HG03565 (cell line): ENCODE measurements around the gene YPEL1.
"Not testable (repeated sequence)": the region's sequence is repeated elsewhere in the genome, so short reads cannot be mapped to it uniquely, and the experiment has no call there.

ENCODE experiments used
- ATAC-seq: cut with Tn5 transposase; IDR thresholded peaks from one replicate; pipeline ENCODE4 v1.9.1; 2021; ENCODE audit warnings: mild to moderate bottlenecking, moderate library complexity; ENCODE audit not compliant: unreplicated experiment

YPEL1 gene

DNA sequence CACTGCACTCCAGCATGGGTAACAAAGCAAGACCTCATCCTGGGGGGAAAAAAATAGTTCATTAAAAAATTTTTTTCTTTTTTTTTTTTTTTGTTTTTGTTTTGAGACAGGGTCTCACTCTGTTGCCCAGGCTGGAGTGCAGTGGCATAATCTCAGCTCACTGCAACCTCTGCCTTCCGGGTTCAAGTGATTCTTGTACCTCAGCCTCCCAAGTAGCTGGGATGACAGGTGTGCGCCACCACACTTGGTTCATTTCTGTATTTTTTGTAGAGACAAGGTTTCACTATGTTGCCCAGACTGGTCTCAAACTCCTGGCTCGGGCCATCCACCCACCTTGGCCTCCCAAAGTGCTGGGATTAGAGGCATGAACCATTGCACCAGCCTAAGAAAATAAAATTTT, 11.1 kb downstream of the YPEL1 start:
- not testable (repeated sequence) for ATAC-seq

DNA sequence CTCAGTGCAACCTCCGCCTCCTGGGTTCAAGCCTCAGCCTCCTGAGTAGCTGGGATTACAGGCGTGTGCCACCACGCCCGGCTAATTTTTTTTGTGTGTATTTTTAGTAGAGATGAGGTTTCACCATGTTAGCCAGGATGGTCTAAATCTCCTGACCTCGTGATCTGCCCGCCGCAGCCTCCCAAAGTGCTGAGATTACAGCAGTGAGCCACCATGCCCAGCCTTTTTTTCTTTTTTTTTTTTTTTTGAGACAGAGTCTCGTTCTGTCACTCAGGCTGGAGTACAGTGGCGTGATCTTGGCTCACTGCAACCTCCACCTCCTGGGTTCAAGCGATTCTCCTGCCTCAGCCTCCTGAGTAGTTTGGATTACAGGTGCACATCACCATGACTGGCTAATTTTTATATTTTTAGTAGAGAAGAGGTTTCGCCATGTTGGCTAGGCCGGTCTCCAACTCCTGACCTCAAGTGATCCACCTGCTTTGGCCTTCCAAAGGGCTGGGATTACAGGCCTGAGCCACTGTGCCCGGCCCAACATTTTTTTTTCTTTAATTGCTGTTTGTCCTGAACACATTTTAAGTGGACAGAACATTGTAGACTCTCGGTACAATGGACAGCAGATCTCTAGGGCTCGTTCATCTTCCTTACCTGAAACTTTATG, 14.3 kb downstream of the YPEL1 start:
- not testable (repeated sequence) for ATAC-seq

DNA sequence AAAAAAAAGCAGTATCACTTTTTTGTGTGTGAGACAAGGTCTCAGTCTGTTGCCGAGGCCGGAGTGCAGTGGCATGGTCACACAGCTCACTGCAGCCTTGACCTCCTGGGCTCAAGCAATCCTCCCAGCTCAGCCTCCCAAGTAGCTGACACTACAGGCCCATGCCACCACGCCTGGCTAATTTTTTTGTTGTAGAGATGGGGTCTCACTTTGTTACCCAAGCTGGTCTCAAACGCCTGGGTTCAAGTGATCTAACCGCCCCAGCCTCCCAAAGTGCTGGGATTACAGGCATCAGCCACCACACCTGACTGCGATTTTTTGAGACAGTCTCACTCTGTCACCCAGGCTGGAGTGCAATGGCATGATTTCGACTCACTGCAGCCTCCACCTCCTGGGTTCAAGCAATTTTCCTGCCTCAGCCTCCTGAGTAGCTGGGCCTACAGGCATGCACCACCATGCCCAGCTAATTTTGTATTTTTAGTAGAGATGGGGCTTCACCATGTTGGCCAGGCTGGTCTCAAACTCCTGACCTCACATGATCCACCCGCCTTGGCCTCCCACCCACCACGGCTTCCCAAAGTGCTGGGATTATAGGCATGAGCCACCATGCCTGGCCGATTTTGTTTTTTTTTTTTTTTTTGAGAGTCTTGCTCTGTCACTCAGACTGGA, 15.3 kb downstream of the YPEL1 start:
- ATAC-seq, result not testable (repeated sequence)

DNA sequence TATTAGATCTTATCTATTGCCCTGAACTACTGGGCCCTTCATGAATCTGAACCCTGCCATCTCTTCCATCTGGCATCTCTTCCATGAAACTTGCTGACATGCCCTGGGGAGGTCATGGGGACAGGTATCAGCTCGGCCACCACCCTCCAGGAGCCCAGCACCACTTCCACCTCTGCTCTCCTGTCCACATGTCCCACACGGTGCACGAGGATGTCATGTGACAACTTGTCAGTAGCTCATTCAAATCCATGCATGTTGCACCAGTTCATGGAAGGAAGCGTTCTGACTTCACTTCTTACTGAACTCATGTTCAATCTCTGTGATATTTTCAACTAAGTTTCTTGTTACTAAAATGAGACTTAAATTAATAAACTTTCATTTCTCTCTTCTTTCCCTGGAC, 16.6 kb downstream of the YPEL1 start:
- ATAC-seq, result no peak

DNA sequence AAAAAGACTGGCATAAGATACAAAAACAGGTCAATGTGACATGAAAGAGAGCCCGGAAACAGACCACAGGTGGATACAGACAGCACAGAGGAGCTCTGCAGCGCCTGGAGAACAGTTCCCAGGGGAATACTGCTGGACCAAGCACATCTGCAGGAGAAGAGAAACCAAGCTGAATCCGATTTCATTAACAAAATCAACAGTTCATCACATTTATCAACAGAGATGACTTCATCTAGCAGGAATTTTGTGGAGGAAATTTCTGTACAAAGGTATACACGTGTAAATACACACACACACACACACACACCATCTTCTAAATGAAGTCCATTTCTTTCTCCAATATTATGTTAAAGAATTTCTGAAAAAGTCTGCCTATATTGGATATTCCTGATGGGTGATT, 17.1 kb downstream of the YPEL1 start:
- ATAC-seq, result no peak

DNA sequence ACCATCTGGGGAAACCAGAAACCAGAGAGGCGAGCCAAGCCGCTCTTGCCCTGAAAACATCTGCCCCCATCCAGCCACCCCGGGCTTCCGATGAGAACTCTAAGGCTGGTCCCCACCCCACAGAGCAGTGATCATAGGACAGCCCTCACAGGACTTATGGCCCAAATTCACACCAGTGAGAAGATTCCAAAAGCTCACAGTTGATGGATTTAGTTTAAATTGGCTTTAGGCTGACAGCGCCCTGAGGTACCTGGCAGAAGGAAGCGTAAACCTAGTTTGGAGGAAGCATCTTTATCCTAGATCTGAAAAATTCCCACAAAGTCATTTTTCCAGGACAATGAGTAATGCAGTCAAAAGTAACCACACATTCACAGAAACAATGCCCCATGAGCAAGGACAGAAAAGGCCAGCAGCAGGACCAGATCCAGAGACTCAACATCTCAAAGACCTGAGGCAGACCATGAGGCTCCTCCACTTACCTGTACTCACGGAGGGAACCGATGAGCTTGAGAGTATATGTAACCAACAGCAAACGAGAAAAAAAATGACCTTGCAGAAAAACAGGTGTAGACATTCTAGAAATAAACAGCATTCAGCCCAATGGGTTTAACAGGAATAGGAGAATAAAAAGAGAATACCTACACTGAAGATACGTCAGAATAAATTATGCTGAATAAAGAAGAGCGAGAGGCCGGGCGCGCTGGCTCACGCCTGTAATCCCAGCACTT, 19.0 kb downstream of the YPEL1 start:
- ATAC-seq, result not testable (repeated sequence)

DNA sequence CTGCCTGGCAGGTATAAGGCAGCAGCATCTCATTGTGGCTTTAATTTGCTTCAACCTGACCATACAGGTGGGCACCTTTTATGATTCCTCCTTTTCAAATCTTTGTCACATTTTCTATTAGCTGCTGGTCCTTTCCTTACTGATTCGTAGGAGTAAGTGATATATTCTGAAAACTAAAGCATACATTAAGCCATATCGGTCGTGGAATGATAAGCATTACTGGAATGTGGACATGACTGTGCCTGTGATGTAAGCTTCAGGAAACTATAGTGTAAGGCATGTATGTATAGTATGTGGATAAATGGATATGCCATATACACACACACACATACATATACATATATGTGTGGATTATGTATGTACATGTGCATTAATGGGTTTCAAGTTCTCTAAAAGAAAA, 20.8 kb downstream of the YPEL1 start:
- no peak for ATAC-seq

DNA sequence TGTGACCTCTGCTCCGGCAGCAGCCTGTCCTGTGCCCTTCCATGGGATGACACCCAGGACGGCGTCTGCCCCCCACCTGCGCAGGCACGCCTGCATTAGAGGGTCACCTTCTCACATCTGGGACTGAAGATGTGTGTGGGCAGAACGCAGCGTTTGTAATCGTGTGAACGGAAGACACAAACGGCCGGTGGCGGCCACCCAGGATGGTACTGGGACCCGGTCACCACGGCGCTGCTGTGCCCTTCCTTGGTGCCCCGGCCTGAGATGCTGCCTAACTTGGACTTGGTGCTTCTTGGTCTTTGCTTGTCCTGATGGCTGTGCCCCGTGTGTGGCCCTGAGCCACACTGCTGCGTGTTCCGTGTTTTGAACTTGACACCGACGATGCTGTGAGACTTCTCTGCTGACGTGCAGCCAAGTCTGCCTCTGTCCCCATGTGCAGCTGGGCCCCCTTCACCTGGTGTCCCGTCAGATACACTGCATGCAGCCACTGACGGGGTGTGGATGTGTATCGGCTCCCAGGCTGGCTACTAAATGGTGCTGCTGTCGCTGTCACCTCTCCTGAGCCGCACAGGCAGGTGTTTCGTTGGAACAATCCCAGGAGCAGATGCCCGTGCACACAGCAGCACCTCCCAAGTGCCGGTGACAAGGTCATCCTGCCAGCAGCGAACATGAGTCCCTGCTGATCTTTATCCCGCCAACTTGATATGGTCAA, 21.4 kb downstream of the YPEL1 start:
- ATAC-seq, result no peak

DNA sequence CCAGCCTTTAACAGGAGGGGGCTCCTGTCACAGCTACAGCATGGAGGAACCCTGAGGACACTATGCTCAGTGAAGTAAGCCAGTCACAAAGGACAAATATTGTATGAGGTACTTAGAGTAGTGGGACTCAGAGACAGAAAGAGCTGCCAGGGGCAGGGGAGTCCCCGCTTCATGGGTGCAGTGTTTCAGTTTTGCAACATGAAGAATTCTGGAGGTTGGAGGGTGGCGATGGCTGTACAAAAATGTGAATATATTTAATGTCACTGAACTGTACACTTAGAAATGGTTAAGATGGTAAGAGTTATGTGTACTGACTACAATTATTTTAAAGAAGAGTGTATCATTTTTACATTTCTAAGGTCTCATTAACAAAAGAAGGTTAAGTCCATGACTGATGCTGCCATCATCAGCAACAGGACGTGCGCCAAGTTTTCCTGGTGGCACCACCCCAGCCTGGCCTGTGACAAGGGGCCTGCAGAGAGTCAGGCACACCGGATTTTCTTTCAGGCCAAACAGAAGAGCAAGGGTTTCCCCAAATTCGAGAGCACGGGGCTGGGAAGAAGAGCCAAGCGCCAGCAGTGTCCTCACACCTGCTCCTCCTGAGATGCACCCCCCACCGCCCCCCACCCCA, 22.1 kb downstream of the YPEL1 start:
- no peak for ATAC-seq

DNA sequence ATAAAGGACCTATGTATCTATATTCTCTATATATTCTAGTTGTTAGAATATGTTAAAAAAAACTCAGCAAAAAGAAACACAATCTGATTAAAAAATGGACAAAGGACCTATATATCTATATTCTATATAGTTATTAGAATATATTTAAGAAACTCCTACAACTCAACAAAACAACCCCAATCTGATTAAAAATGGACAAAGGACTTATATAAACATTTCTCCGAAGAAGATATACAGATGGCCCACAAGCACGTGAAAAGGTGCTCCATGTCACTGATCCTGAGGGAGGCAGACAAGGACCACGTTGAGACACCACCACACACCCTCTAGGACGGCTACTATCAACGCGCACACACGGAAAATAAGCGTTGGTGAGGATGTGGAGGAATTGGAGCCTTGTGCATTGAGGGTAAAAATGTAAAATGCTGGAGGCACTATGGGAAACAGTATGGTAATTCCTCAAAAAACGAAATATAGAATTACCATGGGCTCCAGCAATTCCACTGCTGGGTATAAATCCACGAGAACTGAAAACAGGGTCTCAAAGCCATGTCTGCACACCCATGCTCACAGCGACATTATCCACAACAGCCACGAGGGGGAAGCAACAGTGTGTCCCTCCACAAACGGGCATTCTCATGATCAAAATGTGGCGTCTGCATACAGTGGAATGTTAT, 22.7 kb downstream of the YPEL1 start:
- no peak for ATAC-seq

DNA sequence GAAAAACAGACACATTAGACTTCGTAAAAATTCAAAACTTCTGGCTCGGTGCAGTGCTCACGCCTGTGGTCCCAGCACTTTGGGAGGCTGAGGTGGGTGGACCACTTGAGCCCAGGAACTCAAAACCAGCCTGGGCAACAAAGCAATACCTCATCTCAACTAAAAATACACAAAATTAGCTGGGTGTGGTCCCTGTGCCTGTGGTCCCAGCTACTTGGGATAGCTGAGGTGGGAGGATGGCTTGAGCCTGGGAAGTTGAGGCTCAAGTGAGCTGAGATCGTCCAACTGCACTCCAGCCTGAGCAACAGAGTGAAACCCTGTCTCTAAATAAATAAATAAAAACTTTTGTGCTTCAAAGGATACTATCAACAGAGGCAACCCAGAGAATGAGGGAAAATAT, 23.7 kb downstream of the YPEL1 start:
- no peak for ATAC-seq

DNA sequence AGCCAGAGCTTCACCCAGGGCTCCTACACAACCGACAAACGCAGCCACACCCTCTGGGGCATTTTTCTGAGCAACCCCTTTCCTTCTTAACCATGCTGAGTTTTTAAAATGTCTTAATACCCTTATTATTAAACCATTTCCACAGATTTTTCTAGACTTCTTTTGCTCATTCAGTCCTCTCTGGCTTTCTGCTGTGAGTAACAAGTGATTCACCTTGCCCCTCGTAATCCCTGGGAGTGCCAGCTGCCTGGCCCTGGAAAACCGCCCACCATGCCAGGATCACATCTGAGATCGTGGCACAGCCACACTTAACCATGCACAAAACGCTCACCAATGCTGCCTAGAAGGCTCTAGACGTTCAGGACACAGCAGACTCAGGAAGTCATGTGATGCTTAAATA, 25.4 kb downstream of the YPEL1 start:
- ATAC-seq, result no peak

DNA sequence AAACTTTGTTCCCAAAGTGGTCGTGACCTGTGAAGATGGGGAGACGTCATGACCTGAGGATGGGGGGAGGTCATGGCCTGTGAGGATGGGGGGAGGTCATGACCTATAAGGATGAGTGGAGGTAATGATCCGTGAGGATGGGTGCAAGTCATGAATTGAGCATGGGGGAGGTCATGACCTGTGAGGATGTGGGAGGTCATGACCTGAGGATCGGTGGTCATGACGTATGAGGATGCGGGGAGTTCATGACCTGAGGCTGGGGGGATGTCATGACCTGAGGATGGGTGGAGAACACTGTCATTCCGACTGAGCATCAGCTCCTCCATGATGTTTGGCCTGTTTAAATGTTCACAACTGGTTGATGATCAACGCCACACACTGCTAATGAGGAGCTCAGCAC, 25.9 kb downstream of the YPEL1 start:
- no peak for ATAC-seq

DNA sequence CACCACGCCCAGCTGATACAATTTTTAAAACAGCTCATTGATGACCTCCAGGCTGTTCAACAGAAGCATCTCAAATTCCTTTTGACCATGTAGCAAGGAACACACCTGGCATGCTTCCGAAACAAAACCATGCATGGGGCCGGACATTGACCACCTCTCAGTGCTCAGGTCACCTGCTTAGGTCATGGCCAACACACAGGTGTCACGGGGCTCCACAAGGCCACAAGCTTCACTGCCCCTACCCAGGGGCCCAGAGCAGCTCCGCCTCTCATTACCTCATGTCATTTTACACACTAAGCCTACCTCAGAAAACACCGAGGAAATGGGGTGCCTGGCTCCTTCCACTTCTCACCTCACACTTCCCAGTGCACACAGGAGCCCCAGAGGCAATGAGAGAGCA, 26.6 kb downstream of the YPEL1 start:
- no peak for ATAC-seq

DNA sequence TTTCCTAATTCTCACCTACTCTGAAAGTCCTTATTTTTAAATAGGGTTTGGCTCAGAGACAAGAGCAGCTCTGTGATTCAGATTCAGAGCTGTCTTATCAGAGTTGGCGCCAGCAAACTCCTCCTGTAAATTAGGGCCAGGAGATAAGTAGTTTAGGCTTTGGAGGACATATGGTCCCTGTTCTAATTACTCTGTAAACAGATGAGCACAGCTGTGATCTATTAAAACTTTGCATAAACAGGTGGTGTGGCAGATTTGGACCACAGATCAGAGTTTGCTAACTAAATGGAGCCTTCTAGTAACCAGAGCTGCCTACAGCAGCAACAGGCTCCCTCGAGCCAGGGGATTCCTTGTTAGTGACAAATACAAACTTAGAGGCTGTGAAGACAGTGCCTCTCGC, 27.9 kb downstream of the YPEL1 start:
- no peak for ATAC-seq

DNA sequence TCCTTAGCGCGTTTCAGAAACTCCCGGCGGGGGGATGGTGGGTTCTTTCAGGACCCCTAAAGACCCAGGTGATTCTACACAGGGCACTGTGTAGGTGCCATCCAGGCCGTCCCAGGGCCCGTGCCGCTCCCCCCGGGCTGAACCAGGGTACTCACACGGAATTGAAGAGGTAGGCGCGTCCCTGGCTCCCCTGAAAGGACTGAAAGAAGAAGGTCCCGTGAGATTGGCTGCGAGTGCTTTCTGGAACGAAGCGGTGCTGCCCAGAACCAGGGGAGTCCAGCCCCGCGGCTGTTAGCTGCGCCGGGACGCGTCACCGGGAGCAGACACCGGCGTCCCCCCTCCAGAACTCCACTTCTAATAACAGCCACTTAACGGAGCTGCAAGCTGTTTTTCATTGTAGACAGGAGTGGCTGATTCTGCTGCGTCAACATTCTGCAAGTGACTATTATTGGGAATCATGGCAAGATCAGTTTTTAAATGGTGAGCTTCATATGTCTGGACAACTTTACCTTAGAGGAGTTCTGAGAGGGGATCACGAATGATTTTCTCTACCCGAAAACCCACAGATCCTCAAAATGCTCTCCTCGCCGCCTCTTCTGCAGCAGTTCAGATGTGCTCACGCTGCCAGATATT, 31.8 kb downstream of the YPEL1 start:
- no peak for ATAC-seq

DNA sequence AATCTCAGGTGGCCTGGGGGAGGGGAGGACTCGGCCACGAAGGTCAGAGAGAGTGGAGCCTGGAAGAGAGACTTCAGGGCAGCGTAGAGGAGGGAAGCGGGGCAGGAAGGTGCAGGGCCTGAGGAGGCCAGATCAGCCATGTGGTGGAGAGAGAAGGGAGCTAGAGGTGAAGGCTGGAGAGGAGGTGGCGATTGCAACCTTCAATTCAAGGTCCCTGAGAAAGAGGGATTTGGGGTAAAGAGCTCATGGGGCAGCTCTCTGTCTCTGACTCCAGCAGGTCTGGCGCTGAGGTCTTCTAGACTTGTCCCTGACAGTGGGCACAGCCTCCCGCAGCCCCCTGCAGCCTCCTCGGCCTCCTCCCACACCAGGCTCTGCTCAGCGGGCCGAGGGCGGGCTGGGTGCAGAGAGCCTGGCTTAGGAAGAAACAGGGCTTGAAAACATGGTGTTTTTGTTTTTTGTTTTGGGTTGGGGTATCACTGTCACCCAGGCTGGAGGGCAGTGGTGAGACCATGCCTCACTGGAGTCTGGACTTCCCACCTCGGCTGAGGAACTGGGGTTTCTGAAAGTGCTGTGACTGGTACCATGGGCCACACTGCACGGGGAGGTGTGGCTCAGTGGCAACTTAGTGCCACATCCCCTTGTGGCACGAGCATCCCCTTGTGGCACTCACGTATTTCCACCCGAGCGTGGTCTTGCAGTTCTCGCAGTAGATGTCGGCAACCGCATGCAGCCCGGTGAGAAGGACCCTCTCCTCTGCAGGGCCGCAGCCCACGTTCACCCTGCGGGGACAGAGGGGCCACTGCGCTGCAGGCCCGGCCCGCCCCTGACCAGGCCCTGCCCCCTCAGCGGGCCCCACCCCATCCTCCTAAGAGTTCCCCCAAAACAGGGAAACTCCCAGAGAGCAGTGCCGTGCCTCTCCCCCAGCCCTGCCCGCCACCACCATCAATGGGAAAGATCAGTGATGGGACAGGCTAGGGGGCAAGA, 32.6 kb downstream of the YPEL1 start:
- ATAC-seq, result no peak

DNA sequence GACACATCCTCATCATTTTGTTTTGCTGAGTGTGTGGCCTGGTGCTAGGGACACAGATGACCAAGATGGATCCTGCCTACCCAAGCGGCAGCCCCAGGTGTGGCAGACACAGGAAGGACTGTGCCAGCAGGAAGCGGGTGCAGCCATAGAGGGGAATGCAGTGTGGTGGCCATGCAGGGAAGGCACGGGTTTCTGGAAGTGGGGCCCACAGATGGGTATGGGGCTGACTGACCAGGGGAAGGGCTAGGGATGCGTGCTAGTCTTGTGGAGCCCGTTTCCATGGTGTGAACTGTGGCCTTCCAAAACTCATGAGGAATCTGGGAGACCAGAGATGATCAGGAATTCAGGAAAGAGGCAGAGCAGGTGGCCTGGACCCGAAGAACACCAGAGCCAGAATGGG, 33.5 kb downstream of the YPEL1 start:
- ATAC-seq, result no peak

DNA sequence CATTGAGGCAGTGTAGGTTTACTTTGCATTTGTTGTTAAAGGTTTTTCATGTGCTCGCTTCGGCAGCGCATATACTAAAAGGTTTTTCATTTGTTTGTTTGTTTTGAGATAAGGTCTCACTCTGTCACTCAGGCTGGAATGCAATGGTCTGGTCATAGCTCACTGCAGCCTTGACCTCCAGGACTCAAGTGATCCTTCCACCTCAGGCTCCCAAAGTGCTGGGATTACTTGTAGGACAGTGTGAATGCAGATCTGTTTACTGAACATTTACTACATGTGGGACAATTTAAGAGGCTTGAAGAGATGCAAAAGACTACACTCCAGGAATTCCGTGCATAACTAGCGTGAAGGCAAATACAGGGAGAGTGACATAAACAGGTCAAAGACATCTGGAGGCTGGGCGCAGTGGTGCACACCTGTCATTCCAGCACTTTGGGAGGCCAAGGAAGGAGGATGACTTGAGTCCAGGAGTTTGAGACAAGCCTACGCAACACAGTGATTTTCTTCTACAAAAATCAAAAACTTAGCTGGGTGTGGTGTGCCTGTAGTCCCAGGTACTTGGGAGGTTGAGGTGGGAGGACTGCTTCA, 34.1 kb downstream of the YPEL1 start:
- ATAC-seq, result no peak
